ENCODE measurements around the gene TXNIP.

TXNIP gene

DNA sequence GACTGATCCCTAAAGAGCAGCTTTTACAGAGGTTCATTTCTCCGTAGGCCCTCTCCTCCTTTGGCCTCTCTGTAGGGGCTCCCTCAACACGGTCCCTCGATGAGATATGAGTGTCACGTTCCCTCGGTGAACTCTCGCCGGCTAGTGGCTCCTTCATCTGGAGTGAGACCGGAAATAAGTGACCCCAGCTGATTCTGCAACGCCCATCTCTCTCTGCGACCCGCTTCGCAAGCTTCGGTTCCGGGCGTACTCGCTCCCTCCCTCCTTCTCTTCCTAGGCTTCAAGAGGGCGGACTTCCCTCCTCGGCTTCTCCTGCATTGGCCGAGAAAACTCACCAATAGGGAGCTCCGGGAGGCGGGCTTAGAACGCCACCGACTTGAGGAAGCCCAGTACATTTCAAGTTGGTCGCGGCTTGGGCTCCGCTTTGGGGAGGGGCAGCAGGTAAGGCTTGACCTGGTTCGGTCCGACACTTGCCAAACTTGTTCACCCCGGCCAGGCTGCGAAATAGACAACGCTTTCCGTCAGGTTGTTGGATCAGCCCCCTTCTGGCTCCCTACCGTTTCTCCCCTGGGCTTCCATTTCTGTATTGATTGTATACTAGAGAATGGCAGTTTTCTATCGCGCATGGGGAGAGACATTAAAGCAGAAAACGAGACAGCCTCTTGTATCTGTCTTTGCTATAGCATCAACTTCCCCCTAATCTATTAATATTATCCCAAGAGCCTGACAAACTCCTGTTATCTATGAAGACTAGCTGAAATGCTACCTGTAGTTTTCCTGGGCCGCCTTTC lies 31.9 kb downstream of the TXNIP start, which contains the start of the genes ANKRD34A and POLR3GL:
ANKRD34A (minus strand) TSS at position 248 of the 791 bp plus-strand sequence. CDS start 2,816 bp downstream, outside the sequence.
POLR3GL (plus strand) TSS at position 363 of the 791 bp plus-strand sequence. CDS start 10,176 bp downstream, outside the sequence.
- in situ Hi-C loops (cut with MboI; ENCODE audit: low sequenced_read_pairs) = no loop called here

DNA sequence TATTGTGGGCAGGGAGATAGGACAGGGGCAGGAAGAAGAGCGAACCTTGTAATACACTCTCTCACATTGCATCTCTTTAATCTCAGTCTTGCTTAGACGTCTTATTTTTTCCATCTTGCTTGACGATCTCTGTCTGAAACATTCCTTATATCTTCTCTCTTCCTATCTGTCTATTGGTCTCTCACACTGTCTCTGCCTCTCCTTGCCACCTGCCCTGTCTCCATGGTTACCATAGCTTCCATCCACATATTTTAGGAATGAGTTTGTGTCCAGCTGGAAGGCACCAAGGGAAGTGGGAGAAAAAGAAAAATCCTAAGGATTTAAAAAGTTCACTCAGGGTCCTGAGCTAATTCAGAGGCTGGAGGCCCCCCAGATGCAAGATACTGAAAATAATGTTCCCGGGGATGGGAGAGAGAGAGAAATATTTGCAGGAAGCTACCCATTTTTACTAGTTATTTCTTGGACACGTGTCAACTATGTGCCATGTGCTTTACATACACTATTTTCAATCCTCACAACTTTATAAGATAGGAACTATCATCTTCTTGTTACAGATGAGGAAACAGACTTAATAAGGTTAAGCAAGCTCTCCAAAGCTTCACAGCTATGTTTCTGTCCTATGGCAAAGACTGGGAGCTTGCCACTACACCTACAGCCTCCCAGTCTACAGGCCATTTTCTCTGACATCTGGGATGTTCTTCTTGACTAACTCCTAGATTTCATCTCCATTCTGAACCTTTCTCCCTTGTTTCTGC lies 32.9 kb downstream of the TXNIP start:
- in situ Hi-C loops (cut with MboI; ENCODE audit: low sequenced_read_pairs) = no loop called here

DNA sequence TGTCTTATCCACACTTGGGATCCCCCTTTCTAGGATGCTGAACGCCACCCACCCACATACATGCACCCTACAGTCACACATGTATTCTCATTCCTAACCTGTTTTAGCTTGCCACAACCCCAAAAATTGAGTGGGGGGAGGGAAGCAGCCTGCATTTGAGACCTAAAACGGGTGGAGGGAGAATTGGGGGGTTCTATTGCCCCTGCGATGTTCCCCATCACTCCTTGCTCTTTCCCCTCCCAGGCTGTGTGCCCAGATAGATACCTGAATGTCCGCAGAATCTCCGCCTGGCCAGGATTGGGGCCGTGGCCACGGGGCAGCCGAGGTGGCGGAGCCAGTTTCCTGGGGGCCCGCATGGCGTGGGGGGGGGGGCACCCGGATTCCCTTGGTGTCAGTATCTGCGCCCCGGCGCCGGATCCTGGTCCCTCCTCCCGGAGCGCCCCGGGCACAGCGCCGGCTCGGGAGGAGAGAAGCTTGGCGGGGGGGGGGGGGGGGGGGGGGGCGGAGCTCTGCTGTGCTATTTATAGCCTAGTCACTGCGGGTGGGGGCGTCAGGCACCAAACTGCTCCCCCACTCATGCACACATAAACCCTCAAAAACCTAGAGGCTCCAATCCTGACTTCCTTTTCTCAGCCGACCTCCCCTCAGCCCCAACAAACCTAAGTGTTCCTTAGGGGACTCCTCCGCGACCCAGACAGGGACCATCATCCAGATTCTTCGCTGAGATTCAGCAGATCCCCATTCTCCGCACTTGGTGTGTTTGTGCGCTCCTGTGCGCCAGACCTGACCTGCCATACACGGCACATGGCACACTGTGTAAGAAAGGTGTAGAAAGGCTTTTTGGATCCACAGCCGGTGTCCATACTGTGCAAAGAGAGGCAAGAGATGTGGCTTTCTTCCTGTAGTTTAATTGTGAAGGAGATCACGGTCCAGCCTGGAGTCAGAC lies 33.9 kb downstream of the TXNIP start:
- in situ Hi-C loops (cut with MboI; ENCODE audit: low sequenced_read_pairs) = no loop called here

DNA sequence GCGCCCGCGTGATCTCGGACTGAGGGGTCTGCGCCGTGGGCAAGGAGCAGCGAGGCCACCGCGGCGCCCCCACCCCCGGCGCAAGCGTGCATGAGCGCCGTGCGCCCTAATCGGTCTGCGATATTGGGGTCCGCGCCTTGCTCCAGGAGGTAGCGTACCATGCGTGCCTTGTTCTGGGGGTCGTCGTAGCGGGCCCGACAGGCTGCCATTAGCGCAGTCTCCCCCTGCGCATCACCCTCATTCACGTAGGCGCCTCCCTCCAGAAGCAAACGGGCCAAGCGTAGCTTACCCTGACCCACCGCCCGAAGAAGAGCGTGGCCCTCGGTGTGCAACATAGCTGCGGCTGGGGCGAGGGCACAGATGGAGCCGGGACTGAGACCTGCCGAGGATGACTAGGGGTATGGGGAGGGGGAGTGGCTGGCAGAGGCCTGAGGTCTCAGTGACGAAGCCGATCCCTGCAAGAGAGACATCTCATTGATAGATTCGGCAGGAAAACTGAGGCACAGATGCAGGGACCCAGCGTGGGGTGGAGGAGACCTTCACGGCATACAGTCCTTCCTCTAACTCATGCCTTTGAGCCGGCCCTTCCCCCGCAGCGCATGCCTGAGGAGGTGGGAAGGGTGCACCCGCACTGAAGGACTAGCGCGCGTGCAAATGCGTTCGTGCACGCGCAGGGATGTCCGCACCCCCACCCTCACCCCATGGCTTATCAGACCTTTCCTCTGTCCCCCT lies 34.8 kb downstream of the TXNIP start:
- in situ Hi-C loops (cut with MboI; ENCODE audit: low sequenced_read_pairs) = no loop called here

DNA sequence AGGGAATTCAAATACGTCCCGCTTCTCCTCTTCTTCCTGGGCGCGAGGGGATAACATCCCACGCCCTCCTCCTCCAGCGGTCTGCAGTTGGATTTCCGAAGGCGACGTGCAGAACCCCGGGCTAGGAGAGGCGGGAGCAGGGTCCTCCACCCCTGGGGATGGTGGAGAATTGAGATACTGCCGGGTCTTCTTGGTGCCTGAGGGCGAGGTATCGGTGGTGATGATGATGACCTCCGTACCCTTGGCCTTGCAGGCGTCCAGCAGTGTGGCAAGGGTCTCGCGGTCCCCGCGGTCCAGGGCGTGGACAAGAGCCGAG lies 35.3 kb downstream of the TXNIP start:
- in situ Hi-C loops (cut with MboI; ENCODE audit: low sequenced_read_pairs) = no loop called here

DNA sequence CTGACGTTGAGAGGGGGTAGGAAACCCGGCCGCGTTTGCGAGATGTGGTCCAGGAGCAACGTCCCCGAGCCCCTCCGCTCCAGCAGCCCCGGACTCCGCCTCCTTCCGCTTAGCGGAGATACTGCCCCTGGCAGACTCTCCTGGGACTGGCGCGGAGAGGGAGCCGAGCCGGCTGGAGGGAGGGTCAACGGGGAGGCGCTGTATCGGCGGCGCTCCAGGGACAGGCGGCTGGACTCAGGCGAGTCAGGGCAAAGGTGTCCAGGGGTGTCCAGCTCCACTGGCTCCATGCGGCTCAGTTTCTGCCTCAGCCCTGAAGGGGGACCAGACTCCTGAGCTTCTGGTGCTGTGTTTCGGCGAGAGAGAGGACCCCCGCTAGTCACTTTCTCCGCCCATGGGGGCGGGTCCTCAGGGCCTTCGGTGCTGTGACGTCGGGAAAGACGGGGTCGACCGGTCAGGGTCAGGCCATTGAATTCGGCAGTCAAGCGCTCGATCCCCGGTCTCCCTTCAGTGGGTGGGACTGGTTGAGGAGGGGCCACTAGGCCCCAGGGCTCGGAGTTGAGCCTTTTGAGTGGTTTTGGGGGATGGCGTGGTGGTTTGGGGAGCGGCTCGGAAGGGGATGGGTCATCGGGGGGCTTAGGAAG lies 35.8 kb downstream of the TXNIP start:
- in situ Hi-C loops (cut with MboI; ENCODE audit: low sequenced_read_pairs) = no loop called here

DNA sequence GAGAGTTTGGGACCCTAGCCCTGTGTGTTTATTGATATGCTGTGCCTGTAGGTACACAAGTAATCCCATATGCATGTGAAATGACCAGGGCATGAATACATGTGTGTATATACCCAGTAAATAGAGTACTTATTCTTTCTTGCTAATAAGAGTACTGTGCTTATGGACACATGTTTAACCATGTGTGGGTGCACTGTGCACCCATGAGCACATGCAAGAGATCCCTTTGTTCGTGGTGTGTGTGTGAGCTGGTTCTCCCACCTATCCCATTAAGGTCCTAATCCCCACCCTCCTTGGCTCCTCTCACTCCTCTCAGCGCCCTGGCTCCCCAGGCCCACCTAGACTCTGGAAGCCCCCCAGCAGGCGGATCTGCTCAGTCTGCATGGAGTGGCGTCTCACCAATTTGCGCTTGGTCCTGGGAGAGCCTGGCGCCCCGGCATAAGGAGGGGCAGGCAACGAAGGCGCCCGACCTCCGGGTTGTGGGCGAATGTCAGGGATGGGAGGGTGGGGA lies 36.4 kb downstream of the TXNIP start:
- in situ Hi-C loops (cut with MboI; ENCODE audit: low sequenced_read_pairs) = no loop called here

DNA sequence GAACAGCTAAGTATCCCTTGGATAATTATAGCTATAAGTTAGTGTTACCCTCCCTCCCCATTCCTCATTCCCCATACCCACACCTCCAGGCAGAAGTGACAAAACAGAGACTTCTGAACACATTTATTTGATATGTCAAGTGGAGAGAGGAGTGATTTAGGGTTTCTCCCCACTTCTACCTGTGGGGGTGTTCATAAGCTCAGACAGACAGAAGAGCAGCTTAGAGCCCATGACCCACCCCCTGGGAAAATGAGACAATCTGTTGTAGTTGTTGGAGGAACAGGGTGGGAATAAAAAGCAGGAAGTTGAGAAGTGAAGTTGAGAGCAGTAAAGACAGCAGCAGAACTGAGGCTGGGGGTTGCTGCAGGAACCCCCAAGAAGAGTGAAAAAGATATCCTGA lies 37.0 kb downstream of the TXNIP start:
- in situ Hi-C loops (cut with MboI; ENCODE audit: low sequenced_read_pairs) = no loop called here

DNA sequence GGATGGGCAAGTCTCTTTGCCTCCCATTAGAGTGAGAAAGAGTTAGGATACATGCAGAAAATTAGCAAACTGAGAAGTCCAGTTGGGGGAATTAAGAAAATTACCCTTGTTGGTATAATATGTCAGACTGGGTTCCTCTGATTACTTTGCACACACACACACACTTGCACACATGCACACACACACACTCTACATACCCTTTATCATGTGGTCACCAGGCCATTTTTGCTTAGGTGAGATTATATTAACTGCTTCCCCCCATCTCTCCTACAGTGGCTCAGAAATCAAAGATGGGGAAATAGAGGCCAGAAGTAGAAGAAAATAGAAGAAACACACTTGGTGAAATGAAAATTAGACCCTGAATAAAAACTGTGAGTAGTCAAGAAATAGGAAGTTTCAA lies 37.6 kb downstream of the TXNIP start:
- in situ Hi-C loops (cut with MboI; ENCODE audit: low sequenced_read_pairs) = no loop called here

DNA sequence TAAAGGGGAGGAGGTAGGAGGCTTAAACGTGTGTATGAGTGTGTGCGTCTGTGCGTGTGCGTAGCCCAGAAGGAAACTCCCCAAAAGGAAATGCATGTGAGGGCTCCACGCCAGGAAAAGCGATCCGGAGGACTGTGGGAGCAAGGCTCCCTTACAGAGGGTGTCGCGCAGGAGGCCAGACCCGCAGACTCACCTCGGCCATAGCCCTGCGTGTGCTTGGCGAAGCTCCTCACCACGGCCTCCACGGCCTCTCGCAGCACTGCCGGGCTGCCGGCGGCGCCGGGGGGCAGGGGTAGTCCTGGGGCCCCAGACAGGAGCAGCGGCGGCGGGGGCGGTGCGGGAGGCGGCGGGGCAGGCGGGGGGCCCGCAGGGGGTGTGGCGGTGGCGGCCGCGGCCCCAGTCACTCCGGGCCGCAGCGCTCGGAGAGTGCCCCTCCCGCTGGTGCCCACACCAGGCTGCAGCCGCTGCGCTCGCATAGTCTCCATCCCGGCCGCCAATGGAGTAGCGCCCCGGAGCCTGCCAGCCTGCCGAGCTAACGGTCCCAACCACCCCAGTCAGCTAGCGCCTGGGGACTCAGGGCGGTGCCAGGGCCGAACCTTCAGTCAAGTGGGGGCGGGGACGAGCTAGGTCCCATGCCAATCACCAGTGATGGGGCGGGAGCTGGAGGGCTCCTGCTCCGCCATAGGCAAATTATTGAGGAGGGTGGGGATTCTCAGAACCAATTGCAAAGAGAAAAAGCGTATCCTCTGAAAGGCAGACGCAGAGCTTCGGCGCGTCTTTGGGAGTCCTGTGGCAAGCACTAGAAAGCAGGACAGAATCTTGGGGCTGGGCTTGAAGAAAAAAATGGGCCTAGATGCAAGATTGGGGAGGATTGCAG lies 38.7 kb downstream of the TXNIP start, which contains the start of gene LIX1L:
LIX1L (minus strand) TSS at position 575 of the 877 bp plus-strand sequence; CDS start at position 485, 90 bp downstream.
- in situ Hi-C loops (cut with MboI; ENCODE audit: low sequenced_read_pairs) = no loop called here

DNA sequence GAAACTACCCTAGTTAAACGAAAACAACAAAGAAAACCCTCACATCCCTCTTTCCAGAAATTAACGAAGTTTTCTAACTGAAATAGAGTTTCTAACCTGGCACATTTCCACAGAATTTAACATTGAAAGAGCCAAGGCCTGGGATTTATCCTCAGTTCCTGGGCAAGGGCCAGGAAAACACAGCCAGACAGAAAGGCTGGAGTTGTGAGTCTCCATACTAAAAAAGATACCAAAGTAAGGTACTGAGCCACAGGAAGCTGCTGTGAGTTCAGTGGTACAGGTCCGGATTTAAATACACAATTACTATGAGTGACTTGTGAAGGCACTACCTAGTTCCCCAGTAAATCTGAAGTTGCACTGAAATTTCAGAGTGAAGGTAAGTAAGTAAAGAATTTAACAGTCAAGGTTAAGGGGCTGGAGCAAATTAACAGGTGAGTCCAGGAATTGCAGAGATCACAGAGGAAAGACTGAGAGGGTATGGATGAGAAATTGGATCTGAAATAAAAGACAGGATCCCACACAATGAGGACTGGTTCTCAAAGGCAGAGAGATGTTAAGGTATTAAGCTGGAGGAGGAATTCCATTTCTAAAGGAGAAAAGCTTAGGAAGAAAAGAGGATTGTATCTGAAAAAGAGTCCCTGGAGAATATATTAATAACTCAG lies 39.5 kb downstream of the TXNIP start:
- in situ Hi-C loops (cut with MboI; ENCODE audit: low sequenced_read_pairs) = no loop called here

DNA sequence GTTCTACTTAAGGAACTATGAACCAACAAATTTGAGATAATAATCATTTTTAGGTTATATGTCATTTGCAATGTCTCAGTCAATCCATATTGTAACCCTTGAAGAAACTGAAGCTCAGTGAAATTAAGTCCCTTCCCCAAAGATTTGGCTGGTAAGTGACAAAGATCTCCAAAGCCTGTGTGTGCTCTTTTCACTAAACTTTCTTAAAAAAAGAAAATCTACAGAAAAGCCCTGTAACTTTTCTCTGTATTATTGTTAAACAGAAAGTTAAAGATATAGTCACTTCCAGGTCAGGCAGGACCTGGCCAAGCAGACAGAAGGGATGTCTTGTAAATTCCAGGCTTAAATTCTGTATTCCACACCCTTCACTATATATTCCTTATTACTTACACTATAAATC lies 40.0 kb downstream of the TXNIP start:
- in situ Hi-C loops (cut with MboI; ENCODE audit: low sequenced_read_pairs) = no loop called here

DNA sequence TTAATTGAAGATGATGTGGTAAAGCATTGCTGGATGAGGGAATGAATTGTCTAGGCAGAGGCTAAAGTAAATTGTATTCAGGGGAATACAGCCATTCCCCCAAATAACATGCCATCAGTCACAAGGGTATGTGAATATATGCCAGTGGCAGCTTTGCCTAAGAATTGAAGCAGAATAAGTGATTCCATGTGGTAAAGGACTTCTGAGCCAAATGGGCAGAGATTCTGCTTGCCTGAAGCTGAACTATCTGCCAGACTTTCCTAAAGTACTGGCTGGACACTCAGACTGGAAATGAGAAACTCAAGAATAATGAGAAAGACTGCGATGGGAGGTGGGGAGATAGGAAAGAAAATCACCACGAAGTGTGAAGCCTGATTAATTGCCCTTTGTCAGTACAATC lies 40.9 kb downstream of the TXNIP start:
- in situ Hi-C loops (cut with MboI; ENCODE audit: low sequenced_read_pairs) = no loop called here

DNA sequence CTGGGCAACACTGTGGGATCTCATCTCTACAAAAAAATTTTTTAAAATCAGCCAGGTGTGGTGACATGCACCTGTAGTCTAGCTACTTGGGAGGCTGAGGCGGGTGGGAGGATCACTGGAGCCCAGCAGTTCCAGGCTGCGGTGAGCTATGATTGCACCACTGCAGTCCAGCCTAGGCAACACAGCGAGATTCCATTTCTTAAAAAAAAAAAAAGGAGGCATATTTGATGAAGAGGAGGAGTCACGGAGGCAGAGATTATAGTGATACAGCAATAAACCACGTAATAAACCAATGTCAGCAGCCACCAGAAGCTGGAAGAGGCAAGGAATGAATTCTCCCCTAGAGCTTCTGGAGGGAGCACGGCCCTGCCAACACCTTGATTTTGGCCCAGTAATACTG lies 42.5 kb downstream of the TXNIP start:
- in situ Hi-C loops (cut with MboI; ENCODE audit: low sequenced_read_pairs) = no loop called here

DNA sequence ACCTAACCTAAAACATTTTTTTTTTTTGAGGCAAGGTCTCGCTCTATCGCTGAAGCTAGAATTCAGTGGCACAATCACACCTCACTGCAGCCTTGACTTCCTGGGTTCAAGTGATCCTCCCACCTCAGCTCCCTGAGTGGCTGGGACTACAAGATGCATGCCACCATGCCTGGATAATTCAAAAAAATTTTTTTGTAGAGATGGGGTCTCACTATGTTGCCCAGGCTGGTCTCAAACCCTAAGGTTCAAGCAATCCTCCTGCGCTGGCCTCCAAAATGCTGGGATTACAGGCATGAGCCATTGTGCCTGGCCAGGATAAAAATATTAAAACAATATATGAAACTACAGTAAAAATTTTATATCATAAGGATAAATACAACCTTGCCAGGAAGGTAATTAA lies 43.5 kb downstream of the TXNIP start:
- in situ Hi-C loops (cut with MboI; ENCODE audit: low sequenced_read_pairs) = no loop called here

DNA sequence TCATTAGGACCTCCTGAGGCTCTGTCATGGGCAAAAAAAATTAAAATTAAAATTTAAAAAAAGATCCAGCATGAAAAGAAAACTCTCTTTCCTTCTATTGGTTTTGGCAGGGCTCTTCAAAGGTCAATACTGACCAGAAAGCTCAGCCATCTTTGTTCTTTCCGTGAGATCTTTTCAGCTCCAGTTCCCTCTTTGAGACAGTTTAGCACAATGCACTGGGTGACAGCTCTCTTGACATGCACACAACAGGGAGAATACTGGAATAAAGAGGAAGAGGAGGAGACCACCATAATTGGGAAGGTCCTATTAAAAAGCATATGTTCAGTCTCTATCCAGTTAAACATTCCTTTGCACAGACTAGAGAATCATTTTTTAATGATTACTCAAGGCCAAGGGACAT lies 44.9 kb downstream of the TXNIP start:
- in situ Hi-C loops (cut with MboI; ENCODE audit: low sequenced_read_pairs) = no loop called here

DNA sequence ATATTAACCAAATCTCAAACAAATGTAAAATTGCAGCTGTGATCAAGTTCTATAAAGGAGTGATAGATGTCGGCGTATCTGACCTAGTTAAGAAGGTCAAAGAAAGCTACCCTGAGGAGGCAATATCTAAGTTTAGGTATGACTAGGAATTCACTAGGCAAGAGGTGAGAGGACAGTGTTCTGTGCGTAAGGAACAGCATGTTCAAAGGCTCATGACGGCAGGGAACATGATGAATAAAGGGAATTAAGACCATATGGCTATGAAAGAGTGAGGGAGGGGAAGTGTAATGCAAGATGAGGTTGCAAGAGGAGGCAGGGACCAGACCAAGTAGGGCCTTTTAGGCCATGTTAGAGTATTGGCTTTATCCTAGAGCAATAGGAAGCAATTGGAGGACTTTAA lies 47.2 kb downstream of the TXNIP start:
- in situ Hi-C loops (cut with MboI; ENCODE audit: low sequenced_read_pairs) = no loop called here

DNA sequence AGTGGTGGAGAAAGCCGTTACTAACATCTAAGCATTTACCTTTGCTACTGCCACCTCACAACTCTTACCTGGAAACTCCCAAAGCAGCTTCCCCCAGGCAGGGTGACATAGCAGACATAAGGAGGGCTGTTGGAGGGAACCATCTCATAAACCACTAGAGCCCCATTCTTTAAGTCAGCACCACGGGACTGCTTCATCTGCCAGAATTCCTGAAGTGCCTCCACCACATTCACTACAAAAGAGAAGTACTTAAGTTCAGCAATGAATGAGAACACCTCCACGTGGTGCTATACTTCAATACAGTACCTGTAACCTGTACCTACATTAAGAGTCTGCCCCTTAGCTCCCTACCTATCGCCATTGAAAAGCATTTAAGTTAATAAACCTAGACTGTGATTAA lies 48.8 kb downstream of the TXNIP start:
- in situ Hi-C loops (cut with MboI; ENCODE audit: low sequenced_read_pairs) = no loop called here

Measured in HL-60/S4 treated with phorbol 12-myristate 13-acetate at 8.2 ng/mL for 4 days and 3 days (cell line).